ENCODE measurements around the gene HIVEP3.

DNA sequence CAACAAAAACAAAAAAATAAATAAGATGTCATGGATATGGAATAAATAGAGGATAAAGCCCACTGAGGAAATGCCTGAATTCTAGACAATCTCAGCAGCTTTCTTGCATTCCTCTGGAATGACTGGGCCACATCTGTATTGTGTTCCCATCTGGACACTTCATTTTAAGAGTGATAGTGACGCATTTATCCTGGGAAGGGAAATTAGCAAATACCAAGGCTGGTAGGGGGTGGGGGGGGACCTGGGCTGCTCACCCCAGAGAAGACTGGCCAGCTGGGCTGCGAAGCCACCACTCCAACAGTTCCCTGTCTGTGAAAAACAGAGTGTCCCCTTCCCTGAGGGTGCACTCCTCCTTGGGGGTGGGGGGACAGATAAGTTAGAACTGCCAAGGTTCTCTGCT is 106.3 kb downstream of the HIVEP3 start:
- no peak for TF ChIP-seq TAF1 (IDR thresholded peaks at IDR 0.05; ENCODE audit: low read depth)
- TF ChIP-seq EP300 (IDR thresholded peaks at IDR 0.05; ENCODE audit: borderline replicate concordance): no peak
- TF ChIP-seq, protein P1, sequence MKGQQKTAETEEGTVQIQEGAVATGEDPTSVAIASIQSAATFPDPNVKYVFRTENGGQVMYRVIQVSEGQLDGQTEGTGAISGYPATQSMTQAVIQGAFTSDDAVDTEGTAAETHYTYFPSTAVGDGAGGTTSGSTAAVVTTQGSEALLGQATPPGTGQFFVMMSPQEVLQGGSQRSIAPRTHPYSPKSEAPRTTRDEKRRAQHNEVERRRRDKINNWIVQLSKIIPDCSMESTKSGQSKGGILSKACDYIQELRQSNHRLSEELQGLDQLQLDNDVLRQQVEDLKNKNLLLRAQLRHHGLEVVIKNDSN (IDR thresholded peaks at IDR 0.05): no peak
- TF ChIP-seq EGR1 (IDR thresholded peaks at IDR 0.05): no peak
- TF ChIP-seq RAD21 (IDR thresholded peaks at IDR 0.05; ENCODE audit: low read depth): no peak
- TF ChIP-seq CREB1 (IDR thresholded peaks at IDR 0.05; ENCODE audit: low read depth): no peak
- TF ChIP-seq, protein P2, sequence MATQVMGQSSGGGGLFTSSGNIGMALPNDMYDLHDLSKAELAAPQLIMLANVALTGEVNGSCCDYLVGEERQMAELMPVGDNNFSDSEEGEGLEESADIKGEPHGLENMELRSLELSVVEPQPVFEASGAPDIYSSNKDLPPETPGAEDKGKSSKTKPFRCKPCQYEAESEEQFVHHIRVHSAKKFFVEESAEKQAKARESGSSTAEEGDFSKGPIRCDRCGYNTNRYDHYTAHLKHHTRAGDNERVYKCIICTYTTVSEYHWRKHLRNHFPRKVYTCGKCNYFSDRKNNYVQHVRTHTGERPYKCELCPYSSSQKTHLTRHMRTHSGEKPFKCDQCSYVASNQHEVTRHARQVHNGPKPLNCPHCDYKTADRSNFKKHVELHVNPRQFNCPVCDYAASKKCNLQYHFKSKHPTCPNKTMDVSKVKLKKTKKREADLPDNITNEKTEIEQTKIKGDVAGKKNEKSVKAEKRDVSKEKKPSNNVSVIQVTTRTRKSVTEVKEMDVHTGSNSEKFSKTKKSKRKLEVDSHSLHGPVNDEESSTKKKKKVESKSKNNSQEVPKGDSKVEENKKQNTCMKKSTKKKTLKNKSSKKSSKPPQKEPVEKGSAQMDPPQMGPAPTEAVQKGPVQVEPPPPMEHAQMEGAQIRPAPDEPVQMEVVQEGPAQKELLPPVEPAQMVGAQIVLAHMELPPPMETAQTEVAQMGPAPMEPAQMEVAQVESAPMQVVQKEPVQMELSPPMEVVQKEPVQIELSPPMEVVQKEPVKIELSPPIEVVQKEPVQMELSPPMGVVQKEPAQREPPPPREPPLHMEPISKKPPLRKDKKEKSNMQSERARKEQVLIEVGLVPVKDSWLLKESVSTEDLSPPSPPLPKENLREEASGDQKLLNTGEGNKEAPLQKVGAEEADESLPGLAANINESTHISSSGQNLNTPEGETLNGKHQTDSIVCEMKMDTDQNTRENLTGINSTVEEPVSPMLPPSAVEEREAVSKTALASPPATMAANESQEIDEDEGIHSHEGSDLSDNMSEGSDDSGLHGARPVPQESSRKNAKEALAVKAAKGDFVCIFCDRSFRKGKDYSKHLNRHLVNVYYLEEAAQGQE (IDR thresholded peaks at IDR 0.05; ENCODE audit: low read depth): no peak
- TF ChIP-seq TEAD4 (IDR thresholded peaks at IDR 0.05): 0 out of 2 replicates have a peak, but pooled peaks have one; percentile 10
- TF ChIP-seq NFIC (IDR thresholded peaks at IDR 0.05): no peak
- no peak for TF ChIP-seq CEBPB (IDR thresholded peaks at IDR 0.05)
- TF ChIP-seq, protein P3, sequence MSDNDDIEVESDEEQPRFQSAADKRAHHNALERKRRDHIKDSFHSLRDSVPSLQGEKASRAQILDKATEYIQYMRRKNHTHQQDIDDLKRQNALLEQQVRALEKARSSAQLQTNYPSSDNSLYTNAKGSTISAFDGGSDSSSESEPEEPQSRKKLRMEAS (IDR thresholded peaks at IDR 0.05): no peak
- no peak for TF ChIP-seq FOXM1 (IDR thresholded peaks at IDR 0.05; ENCODE audit: borderline replicate concordance, low read depth)
- no peak for TF ChIP-seq YY1 (IDR thresholded peaks at IDR 0.05; ENCODE audit: low read depth)
